GM18519 (cell line): Measurements from ENCODE around the gene BRICD5.

Experiments used
- ATAC-seq: cut with Tn5 transposase; IDR thresholded peaks from one replicate; pipeline ENCODE4 v1.9.1; 2021; ENCODE audit warnings: mild to moderate bottlenecking, moderate library complexity; ENCODE audit not compliant: unreplicated experiment, low FRiP score

The BRICD5 gene

DNA sequence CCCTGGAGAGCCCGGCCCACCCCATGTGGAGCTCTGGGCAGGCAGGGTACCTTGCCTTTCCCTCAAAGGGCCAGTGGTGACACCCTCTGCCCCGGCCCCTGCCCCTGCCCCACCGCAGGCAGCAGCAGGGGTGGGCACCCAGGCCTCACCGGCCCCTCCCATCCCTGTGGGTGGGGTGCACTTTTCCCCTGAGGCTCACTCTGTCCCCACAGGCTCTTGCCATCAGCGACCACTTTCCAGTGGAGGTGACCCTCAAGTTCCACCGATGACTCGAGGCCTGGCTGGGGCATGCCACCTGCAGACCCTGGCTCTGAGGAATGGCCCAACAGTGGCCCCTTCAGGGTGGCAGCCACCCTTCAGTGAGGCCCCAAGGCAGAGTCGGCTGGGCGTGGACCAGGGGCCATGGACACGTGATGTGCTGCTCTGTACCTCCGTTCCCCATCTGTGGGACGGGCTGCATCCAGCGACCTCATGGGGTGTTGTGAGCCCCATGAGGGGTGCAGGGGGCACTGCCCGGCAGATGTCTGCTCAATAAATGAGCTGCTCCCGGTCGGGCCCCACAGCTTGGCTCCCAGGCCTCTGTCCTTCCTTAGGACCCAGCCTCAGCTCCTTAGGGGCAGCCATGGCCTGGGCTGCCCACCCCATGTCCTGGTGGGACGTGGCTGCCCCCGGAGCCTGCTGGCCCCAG, 27.6 kb upstream of the BRICD5 start:
- ATAC-seq: no peak

DNA sequence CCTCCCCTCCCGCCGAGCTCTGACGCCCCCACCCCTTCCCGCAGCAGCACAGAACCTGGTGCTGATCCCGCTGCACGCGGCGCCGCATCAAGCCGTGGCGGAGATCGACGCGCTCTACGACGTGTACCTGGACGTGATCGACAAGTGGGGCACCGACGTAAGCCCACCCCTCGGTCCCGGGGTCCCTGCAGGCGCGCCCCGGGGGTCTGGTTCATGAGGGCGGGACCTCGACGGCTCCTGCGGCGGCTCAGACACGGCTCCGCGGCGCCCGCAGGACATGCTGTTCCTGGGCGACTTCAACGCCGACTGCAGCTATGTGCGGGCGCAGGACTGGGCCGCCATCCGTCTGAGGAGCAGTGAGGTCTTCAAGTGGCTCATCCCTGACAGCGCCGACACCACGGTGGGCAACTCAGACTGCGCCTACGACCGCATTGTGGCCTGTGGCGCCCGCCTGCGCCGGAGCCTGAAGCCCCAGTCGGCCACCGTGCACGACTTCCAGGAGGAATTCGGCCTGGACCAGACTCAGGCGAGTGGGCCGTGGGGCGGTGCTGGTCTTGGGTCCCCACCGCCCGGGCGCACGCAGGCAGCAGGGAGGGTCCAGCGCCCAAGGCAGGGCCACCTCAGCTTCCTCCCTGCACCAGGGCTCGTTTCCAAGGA, 27.0 kb upstream of the BRICD5 start:
- ATAC-seq: no peak

DNA sequence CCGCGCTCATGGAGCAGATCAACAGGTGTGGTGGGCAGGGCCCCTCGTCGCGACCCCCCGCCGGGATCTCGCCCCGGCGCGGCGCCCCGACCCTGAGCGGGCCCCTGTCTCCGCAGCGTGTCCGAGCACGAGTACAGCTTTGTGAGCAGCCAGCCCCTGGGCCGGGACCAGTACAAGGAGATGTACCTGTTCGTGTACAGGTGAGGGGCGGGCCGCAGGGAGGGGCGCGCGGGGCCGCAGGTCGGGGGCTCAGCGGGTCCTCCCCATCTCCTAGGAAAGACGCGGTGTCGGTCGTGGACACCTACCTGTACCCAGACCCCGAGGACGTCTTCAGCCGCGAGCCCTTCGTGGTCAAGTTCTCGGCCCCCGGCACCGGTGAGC, 26.4 kb upstream of the BRICD5 start:
- ATAC-seq: no peak

DNA sequence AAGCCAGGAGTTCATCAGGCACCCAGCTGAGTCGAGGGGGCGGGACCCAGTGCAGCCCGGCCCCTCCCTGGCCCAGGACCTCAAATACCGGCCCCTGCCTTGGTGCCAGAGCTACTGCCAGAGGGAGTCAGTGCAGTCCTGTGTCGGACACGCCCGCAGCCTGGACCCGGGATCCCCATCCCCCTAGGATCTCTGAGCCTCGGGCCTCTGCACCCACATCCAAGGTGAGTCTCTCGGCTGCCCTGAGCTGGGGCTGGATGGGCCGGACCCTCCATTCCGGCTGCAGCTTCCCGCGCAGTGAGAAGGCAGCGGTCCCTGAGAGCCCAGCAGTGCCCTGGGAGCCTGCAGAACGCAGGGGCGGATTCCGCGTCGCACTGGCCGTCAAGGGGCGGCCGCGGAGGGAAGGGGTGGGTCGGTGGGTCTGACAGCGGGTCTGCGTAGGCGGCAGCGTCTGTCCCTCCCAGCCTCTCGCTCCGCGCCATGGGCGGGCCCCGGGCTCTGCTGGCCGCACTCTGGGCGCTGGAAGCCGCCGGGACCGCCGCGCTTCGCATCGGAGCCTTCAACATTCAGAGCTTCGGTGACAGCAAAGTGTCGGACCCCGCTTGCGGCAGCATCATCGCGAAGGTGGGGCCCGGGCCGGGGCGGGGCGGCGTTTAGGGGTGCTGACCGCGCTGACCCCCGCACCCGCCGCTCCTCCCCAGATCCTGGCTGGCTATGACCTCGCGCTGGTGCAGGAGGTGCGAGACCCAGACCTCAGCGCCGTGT, 25.9 kb upstream of the BRICD5 start, which contains the start of gene DNASE1L2:
DNASE1L2 (plus strand) TSS at position 108 of the 765 bp plus-strand sequence; CDS start at position 481, 373 bp downstream.
- no peak for ATAC-seq

DNA sequence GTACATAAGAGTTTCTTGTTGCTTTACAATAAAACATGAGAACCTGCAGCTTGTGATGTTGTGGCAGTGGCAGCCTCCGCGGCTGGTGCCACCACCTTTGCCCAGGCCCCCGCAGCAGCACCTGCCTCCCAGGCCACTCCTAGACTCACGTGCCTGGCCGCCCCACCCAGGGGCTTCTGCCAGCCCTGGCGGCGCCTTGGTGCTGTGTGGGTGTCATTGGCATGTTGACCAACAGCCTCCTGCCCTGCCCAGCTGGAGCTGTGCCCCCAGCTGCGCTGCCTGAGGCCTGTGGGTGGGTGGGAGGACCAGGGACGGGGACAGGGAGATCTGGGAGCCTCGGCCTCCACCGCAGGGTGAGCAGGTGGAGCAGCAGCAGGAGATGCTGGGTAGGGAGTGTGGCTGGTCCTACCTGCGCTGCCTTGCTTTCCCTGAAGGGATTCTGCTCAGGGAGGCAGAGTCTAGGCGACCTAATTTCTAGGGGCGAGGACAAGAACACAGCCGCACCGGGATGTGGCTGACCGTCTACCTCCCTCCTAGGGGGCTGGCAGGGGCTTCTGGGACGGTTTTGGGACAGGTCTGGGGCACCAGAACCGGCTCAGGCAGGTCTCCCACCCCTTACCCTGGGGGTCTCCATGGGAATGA, 25.2 kb upstream of the BRICD5 start:
- ATAC-seq: no peak

DNA sequence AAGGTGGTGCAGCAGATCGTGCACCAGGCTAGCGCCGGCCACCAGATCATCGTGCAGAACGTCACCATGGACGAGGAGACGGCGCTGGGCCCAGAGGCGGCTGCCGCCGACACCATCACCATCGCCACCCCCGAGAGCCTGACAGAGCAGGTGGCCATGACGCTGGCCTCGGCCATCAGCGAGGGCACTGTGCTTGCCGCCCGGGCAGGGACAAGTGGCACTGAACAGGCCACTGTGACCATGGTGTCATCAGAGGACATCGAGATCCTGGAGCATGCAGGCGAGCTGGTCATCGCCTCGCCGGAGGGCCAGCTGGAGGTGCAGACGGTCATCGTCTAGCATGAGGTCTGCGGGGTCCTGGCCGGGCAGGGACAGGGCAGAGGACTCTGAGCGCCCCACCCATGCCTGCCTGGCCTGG, 24.6 kb upstream of the BRICD5 start:
- ATAC-seq: no peak

DNA sequence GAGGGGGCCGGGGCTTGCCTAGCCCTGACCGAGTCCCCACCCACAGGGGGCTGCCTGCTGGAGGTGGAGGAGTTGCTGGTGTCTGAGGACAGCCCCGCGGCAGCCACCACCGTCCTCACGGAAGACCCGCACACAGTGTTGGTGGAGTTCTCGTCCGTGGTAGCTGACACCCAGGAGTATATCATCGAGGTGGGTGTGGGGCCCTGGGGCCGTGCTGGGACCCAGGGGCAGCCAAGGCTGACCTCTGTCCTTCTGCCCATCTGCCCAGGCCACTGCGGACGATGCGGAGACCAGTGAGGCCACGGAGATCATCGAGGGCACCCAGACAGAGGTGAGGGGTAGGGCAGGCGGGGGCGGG, 24.1 kb upstream of the BRICD5 start:
- ATAC-seq: no peak

DNA sequence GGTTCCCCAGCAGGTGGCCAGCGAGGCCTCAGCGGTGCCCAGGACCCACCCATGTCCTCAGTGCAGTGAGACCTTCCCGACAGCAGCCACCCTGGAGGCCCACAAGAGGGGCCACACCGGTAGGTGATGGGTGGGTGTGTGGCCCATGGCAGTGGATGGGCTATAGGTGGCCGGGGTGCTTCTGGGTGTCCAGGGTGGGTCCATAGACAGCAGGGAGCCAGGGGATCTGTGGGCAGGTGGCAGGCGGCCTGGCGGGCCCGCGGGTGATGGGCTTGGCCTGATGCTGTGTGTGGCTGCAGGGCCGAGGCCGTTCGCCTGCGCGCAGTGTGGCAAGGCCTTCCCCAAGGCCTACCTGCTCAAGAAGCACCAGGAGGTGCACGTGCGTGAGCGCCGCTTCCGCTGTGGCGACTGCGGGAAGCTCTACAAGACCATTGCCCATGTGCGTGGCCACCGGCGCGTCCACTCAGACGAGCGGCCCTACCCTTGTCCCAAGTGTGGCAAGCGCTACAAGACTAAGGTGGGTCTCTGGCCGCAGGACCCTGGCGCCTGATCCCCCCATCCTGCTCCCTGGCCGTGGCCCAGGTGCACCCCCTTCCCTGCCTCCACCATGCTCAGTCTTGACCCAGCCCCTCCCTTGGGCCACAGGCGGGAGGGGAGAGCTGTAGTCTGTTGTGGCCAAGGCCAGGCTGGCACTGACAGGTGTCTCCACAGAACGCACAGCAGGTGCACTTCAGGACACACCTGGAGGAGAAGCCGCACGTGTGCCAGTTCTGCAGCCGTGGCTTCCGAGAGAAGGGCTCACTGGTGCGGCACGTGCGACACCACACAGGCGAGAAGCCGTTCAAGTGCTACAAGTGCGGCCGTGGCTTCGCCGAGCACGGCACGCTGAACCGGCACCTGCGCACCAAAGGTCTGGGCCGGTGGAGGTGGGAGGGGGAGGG, 23.5 kb upstream of the BRICD5 start:
- no peak for ATAC-seq

DNA sequence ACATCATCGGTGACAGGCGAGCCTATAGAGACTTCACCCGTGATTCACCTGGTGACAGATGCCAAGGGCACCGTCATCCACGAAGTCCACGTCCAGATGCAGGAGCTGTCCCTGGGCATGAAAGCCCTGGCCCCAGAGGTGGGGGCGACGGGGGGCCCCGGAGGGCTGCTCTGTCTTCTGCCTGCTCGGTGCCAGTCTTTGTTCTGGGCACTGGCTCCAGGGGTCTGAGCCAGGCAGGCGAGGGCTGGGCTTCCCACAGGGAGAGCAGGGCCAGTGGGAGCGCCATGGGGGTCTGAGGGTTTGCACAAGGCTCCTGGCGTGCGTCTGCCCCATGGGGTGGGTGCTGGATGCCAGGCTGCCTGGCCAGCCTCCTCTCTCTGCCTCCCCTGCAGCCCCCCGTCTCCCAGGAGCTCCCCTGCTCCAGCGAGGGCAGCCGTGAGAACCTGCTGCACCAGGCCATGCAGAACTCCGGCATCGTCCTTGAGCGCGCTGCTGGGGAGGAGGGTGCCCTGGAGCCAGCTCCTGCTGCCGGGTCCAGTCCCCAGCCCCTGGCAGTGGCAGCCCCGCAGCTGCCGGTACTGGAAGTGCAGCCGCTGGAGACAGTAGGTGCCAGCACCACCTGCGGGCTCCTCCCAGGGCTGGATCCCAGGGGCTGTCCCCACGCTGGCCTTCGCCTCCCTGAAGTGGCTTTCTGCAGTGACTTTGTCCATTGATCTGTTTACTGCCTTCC, 22.5 kb upstream of the BRICD5 start:
- no peak for ATAC-seq

DNA sequence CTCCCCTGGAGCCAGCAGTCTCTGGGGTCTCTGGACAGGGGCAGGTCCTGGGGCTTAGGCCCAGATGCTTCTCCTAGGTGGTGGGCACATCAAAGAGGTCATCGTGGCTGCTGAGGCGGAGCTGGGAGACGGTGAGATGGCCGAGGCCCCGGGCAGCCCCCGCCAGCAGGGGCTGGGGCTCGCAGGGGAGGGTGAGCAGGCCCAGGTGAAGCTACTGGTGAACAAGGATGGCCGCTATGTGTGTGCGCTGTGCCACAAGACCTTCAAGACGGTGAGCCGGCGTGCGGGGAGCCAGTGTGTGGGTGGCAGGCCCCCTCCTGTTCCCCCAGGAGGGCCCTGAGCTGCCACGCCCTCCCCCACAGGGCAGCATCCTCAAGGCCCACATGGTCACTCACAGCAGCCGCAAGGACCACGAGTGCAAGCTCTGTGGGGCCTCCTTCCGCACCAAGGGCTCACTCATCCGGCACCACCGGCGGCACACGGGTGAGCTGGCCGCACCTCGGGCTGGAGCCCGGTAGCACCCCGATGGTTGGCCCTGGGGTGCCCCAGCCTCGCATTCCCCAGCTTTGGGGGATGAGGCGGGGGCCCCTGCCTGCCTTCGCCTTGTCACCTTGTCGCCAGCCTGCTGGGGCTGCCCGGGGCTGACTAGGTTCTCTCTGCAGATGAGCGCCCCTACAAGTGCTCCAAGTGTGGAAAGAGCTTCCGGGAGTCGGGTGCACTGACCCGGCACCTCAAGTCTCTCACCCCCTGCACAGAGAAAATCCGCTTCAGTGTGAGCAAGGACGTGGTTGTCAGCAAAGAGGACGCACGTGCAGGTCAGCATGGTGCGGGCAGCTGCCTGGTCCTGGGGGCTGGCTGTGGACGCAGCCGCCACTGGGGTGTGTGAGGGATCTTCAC, 21.7 kb upstream of the BRICD5 start:
- ATAC-seq: no peak

DNA sequence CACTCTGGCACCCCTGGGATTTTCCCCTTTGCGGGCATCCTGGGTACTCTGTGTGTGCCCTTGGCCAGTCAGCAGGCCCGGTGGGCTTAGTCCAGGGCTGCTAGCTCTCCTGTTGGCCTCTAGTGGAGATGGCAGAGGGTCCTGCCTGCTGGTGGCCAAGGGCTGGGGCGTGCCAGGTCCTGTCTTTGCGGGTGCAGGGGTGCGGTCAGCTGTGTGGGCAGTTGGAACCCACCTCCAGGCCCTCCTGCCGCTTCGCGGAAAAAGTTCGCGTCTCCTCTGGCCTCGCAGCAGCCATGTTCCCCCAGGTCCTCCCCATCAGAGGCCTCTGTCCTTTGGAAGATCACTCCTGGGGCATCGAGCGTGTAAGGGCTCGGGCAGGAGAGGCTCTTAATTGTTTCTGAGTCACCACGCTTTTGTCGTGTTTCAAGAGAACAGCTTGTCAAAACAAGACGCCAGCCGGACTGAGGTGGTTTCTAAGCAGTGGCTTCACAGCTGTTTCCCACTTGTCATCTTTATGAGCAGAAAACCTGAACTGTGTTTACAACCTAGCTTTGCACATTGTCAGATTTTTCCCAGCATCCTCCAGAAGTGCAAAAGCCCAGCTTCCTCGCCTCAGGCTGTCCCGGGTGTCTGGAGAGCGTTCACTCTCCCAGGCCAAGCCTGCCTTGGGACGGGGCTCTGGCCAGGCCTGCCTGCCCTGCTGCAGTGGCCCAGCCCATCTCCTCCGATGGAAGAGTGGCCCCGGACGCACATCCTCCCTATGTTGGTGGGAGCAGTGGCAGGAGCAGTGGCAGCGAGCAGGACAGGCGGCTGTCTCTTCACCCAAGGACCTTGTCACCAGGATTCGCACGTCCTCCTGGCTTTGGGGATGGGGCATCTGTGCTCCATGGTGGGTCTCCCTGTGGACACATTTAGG, 20.6 kb upstream of the BRICD5 start:
- no peak for ATAC-seq

DNA sequence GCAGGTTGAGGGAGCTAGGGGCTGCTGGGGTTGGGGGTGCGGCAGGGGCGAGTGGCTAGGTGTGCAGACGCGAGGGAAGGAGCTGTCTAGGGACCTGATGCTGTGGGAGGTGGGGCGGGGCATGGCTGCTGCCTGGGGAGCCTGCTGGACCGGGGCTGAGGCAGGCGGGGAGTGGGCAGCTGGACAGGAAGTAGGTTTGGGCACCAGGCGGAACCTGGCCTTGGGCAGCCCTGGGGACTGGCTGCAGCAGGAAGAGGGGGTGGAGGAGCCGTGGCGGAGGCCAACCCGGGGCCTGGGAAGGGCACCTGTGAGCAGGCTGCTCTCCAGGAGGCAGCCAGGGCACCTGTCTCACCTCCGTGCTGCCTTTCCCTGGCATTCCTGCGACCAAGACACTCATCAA, 19.7 kb upstream of the BRICD5 start:
- no peak for ATAC-seq

DNA sequence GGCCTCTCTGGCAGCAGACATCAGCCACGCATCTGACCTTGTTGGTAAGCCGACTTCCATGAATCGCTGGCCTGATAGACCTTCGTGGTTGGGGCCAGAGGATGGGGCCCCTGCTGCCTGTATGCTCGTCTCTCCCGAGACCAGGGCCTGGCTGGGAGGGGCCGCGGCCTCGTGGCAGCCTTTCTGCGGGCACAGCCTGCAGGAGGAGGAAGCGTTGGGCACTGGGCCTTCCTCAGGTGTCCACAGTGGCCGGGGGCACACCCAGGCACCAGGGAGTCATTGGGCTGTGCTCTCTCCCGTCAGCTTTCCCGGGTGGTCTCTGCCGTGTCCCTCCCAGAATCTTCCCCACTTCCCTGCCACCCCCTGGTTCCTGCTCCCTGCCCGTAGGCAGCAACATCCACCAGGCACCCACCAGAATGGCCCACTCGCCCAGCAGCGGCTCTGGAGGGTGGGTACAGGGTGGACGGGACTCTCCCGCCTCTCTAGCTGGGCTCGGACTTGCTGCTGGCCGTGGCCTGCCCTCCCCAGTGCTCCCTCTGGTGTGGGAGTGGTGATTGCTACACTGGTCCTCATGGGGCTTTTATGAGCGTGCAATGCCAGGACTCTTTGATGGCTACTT, 19.1 kb upstream of the BRICD5 start:
- no peak for ATAC-seq

DNA sequence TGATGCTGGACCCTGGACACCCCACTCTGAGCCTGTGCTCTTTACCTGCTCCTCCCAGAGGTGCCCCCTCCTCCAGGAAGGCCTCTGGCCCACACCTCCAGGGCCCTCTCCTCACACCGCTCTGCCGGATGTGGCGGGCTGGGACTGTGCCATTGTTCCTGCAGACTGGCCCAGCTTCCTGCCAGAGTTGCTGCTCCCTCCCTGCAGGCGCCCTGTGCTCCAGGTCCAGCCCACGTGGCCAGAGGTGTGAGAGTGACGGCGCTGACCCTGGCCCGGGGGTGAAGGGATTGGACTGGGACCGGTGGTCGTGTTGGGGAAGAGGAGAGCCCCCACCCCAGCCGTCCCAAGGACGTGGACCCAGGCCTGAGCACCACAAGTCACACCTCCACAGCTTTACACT, 18.4 kb upstream of the BRICD5 start:
- ATAC-seq: no peak

DNA sequence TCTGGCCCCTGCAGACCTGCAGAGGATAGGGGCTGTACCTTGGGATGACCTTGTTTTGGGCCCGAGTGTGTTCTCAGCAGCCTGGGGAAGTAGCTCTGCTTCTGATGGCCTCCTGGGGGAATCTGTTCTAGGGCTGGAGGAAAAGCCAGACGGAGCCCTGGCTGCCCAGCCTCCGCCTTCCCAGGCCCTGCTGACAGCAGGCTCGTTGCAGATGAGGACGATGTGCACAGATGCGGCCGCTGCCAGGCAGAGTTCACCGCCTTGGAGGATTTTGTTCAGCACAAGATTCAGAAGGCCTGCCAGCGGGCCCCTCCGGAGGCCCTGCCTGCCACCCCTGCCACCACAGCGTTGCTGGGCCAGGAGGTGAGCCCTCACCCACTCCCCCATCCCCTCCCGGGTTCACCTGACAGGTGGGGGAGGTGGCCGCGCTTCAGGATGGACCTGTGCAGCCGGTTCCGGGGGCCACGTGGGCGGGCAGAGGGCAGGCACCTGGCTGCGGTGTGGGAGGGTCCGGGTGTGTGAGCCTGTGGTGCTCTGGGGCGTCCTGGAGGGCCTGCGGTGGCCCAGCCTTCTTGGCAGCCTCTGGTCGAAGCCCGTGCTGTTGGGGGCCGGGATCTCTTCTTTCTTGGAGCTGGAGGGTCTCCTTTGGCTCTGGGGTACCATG, 17.6 kb upstream of the BRICD5 start:
- no peak for ATAC-seq

DNA sequence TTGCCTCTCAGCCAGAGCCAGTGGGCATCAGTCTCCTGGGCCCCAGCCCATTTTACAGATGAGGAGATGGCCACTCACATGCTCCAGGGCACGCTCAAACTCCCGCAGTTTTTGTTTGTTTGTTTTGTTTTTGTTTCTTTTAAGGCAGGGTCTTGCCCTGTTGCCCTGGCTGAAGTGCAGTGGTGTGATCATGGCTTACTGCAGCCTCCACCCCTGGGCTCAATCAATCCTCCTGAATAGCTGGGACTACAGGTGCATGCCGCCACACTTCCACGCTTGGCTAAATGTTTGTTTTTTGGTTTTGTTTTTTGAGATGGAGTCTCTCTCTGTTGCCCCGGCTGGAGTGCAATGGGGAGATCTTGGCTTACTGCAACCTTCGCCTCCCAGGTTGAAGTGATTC, 16.3 kb upstream of the BRICD5 start:
- ATAC-seq: no peak
